HCT116 (cell line): ENCODE measurements around the gene MYLK4. TPM values are rescaled to one million over a fixed set of nuclear protein-coding genes. Genes with fewer than 3 reads are reported as not detected.

ENCODE experiments used
- ATAC-seq: fragments of 200-7000 bp; cut with Tn5 transposase; 2 replicates; pipeline ENCODE4 v1.9.1; 2020; ENCODE audit warnings: mild to moderate bottlenecking, moderate library complexity
- BruUV-seq: library from RNA; stranded (reverse); fragments of 400-500 nt; replicated peaks from 2 replicates; lab custom pipeline; 2021; lab: Mats Ljungman, UMichigan
- CTCF ChIA-PET: fragments of 300-600 bp; sonication (Branson Sonifier 250); formaldehyde crosslinking; loops from one replicate; lab custom pipeline; 2021; ENCODE audit warnings: antibody characterized with exemption; lab: Charles Lee
- POLR2A ChIA-PET: fragments of 300-600, 350-600 bp; sonication (Branson Sonifier 250); formaldehyde crosslinking; loops from one replicate; lab custom pipeline; 2021; ENCODE audit warnings: antibody characterized with exemption; lab: Charles Lee
- RAD21 ChIA-PET, 2 experiments: fragments of 300-600 bp; sonication (Branson Sonifier 250); formaldehyde crosslinking; loops; one replicate each; lab custom pipeline; 2023; ENCODE audit warnings: low total read pairs in 2 of 2; ENCODE audit not compliant: uncharacterized antibody in 2 of 2, unreplicated experiment in 2 of 2, low non-redundant PET in 1 of 2; lab: Charles Lee
- DNase-seq: peaks from one replicate; pipeline ENCODE4 v3.0.0-alpha.2; 2010; ENCODE audit warnings: low read depth, low spot score
- H2AFZ ChIP-seq: fragments of 200-600 bp; shearing (Covaris generic), sonication (generic); 2 replicates; pipeline ENCODE4 v1.6.1; 2017; ENCODE audit warnings: low read depth, mixed run types, mixed read lengths, antibody characterized with exemption, low read length; ENCODE audit not compliant: poor library complexity, severe bottlenecking
- H3K27ac ChIP-seq: 2 replicates; pipeline ENCODE4 v1.5.1; 2012; ENCODE audit warnings: low read depth, low read length
- H3K27me3 ChIP-seq: fragments of 200-600 bp; sonication (generic); 2 replicates; pipeline ENCODE4 v1.6.1; 2016; ENCODE audit warnings: mixed run types, low read length, mixed read lengths; ENCODE audit not compliant: insufficient read depth
- H3K36me3 ChIP-seq, 2 experiments: fragments of 200-500 bp in 1 of 2; fragments of 200-600 bp in 1 of 2; sonication (Bioruptor generic) in 1 of 2; sonication (generic) in 1 of 2; 2 replicates each; pipeline versions ENCODE4 v1.5.1 to v1.6.1; 2014 to 2016; ENCODE audit warnings: low read length in 2 of 2, inconsistent platforms in 1 of 2, mixed read lengths in 1 of 2, mixed run types in 1 of 2; ENCODE audit not compliant: insufficient read depth in 2 of 2, control insufficient read depth in 1 of 2
- H3K4me1 ChIP-seq, 2 experiments: fragments of 200-600 bp in 1 of 2; sonication (generic) in 1 of 2; 2 replicates each; pipeline versions ENCODE4 v1.5.1 to v1.6.1; 2012 to 2017; ENCODE audit warnings: low read length in 2 of 2, inconsistent platforms in 1 of 2, mild to moderate bottlenecking in 1 of 2, mixed read lengths in 1 of 2, mixed run types in 1 of 2, moderate library complexity in 1 of 2; ENCODE audit not compliant: insufficient read depth in 2 of 2, control insufficient read depth in 1 of 2
- H3K4me2 ChIP-seq: fragments of 200-600 bp; sonication (generic); 2 replicates; pipeline ENCODE4 v1.6.1; 2017; ENCODE audit warnings: mixed run types, low read length, mixed read lengths
- H3K4me3 ChIP-seq, 2 experiments: fragments of 200-600 bp in 1 of 2; sonication (generic) in 1 of 2; replicated peaks in 1 of 2; 2 replicates each; pipeline ENCODE4 v1.5.1; 2011 to 2016; ENCODE audit warnings: low read length in 2 of 2, control low read depth in 1 of 2, low read depth in 1 of 2, mild to moderate bottlenecking in 1 of 2, mixed read lengths in 1 of 2, mixed run types in 1 of 2
- H3K79me2 ChIP-seq: fragments of 200-600 bp; sonication (generic); 2 replicates; pipeline ENCODE4 v1.6.1; 2017; ENCODE audit warnings: mild to moderate bottlenecking, mixed run types, low read length, moderate library complexity, mixed read lengths; ENCODE audit not compliant: insufficient read depth
- H3K9ac ChIP-seq: fragments of 200-600 bp; sonication (generic); 2 replicates; pipeline ENCODE4 v1.6.1; 2016; ENCODE audit warnings: low read length, mixed read lengths
- H3K9me2 ChIP-seq: fragments of 200-600 bp; sonication (generic), shearing (Covaris generic); 2 replicates; pipeline ENCODE4 v1.6.1; 2017; ENCODE audit warnings: mixed run types, mild to moderate bottlenecking, moderate library complexity; ENCODE audit not compliant: insufficient read depth
- H3K9me3 ChIP-seq, 2 experiments: fragments of 200-500 bp in 1 of 2; fragments of 200-600 bp in 1 of 2; sonication (Bioruptor generic) in 1 of 2; sonication (generic) in 1 of 2; 2 replicates each; pipeline ENCODE4 v1.6.1; 2014 to 2017; ENCODE audit warnings: low read length in 2 of 2, mixed read lengths in 2 of 2, inconsistent platforms in 1 of 2, low read depth in 1 of 2, mild to moderate bottlenecking in 1 of 2, mixed run types in 1 of 2, moderate library complexity in 1 of 2; ENCODE audit not compliant: control insufficient read depth in 1 of 2, insufficient read depth in 1 of 2
- H4K20me1 ChIP-seq: fragments of 200-600 bp; sonication (generic), shearing (Covaris generic); 2 replicates; pipeline ENCODE4 v1.6.1; 2017; ENCODE audit warnings: mixed run types, mild to moderate bottlenecking, moderate library complexity; ENCODE audit not compliant: insufficient read depth
- CBX3 ChIP-seq: IDR thresholded peaks from 2 replicates; pipeline ENCODE4 v1.6.1; 2012; ENCODE audit warnings: low read depth
- CEBPB ChIP-seq: IDR thresholded peaks from 2 replicates; pipeline ENCODE4 v1.6.1; 2012; ENCODE audit warnings: low read depth
- CTCF ChIP-seq, 3 experiments: fragments of 200-600 bp in 1 of 3; sonication (generic) in 1 of 3; IDR thresholded peaks in 2 of 3; conservative IDR thresholded peaks in 1 of 3; 2 replicates each; pipeline ENCODE4 v1.5.1; 2012 to 2017; ENCODE audit warnings: low read depth in 2 of 3, low read length in 2 of 3, antibody characterized with exemption in 1 of 3, borderline replicate concordance in 1 of 3, control low read depth in 1 of 3, mild to moderate bottlenecking in 1 of 3, mixed read lengths in 1 of 3, mixed run types in 1 of 3, moderate library complexity in 1 of 3; ENCODE audit not compliant: insufficient read depth in 1 of 3
- EZH2 ChIP-seq: fragments of 200-600 bp; sonication (generic); IDR thresholded peaks from 2 replicates; pipeline ENCODE4 v1.6.1; 2017; ENCODE audit warnings: antibody characterized with exemption, mixed run types
- EZH2phosphoT487 ChIP-seq: fragments of 200-600 bp; IDR thresholded peaks from 2 replicates; pipeline ENCODE4 v1.6.1; 2018; ENCODE audit warnings: antibody characterized with exemption, borderline replicate concordance
- MAX ChIP-seq: IDR thresholded peaks from 2 replicates; pipeline ENCODE4 v1.6.1; 2012
- POLR2AphosphoS5 ChIP-seq: IDR thresholded peaks from 2 replicates; pipeline ENCODE4 v1.6.1; 2011; ENCODE audit warnings: mild to moderate bottlenecking, low read depth, low read length, moderate library complexity
- RAD21 ChIP-seq: IDR thresholded peaks from 2 replicates; pipeline ENCODE4 v1.6.1; 2012; ENCODE audit warnings: low read depth, mild to moderate bottlenecking
- SP1 ChIP-seq: IDR thresholded peaks from 2 replicates; pipeline ENCODE4 v1.6.1; 2012; ENCODE audit warnings: low read depth
- SRF ChIP-seq: IDR thresholded peaks from 2 replicates; pipeline ENCODE4 v1.6.1; 2012; ENCODE audit warnings: low read depth
- YY1 ChIP-seq: IDR thresholded peaks from 2 replicates; pipeline ENCODE4 v1.6.1; 2011; ENCODE audit warnings: low read length, low read depth, moderate library complexity, mild to moderate bottlenecking; ENCODE audit not compliant: insufficient replicate concordance; ENCODE audit errors: extremely low read depth
- ZBTB33 ChIP-seq: IDR thresholded peaks from 2 replicates; pipeline ENCODE4 v1.6.1; 2011; ENCODE audit warnings: mild to moderate bottlenecking, low read length, moderate library complexity; ENCODE audit not compliant: insufficient replicate concordance; ENCODE audit errors: extremely low read depth
- ZFX ChIP-seq: fragments of 450-650 bp; IDR thresholded peaks from 2 replicates; pipeline ENCODE4 v1.6.1; 2017
- ZNF274 ChIP-seq: fragments of 200-500 bp; sonication (Bioruptor generic); IDR thresholded peaks from 2 replicates; pipeline ENCODE4 v1.6.1; 2014; ENCODE audit warnings: mild to moderate bottlenecking, low read depth, low read length, inconsistent platforms
- intact Hi-C: fragments of 100-400 bp; cut with micrococcal nuclease; formaldehyde crosslinking; loops from 2 replicates; pipeline ENCODE4 v1.10.0; 2022
- total RNA-seq: library from RNA; stranded (reverse); gene quantifications from one replicate; pipeline ENCODE4 v1.2.1, GENCODE V29; 2021; ENCODE audit not compliant: unreplicated experiment

The MYLK4 gene
- total RNA-seq, 1 experiment from 2014 or later: 0.27 TPM

- POLR2A ChIA-PET: no interaction called here
- Histone ChIP-seq H3K4me2 (no peak overlapping the region), H3K4me3 (no peak overlapping the region), H2AFZ (no peak overlapping the region), H4K20me1 (no peaks in the 10 kb centered on the region), H3K4me1 (peaks cover 0 to 15% of the 10 kb centered on the region in 2 experiments; a peak in 2 of 4 replicates), H3K27ac (no peak overlapping the region), H3K9ac (no peak overlapping the region), H3K79me2 (no peaks in the 10 kb centered on the region), H3K27me3 (no peaks in the 10 kb centered on the region), H3K9me2 (no peaks in the 10 kb centered on the region), H3K36me3 (no peaks in the 10 kb centered on the region), H3K9me3 (no peaks in the 10 kb centered on the region)
- intact Hi-C loops: no loop called here
- RAD21 ChIA-PET: no interaction called here
- CTCF ChIA-PET: no interaction called here
- TF ChIP-seq MAX (no peak), SRF (no peak), ZNF274 (no peak), ZBTB33 (no peak), CTCF (IDR thresholded peaks at IDR 0.05 in 2 of 3, conservative IDR thresholded peaks at IDR 0.05 in 1 of 3; ENCODE audit: borderline replicate concordance in 1 of 3, insufficient read depth in 1 of 3, low read depth in 2 of 3, low read length in 2 of 3) (no peak), SP1 (no peak), RAD21 (no peak), EZH2phosphoT487 (no peak), CEBPB (no peak), CBX3 (no peak), POLR2AphosphoS5 (no peak), EZH2 (no peak), YY1 (no peak), ZFX (no peak)
- no peak for ATAC-seq
- no TSS peak for BruUV-seq
- no peak for DNase-seq
Measured at GRCh38 chr6:2655844-2656433, 94.8 kb downstream of the MYLK4 start.
